Kidney glomerular epithelial cell (primary cell): ENCODE results near the gene KRTAP5-3.
"Not testable (repeated sequence)": the region's sequence is repeated elsewhere in the genome, so short reads cannot be mapped to it uniquely, and the experiment has no call there.

Experiments used
- DNase-seq: peaks from one replicate; lab custom pipeline; 2025; lab: John Stamatoyannopoulos, UW

The KRTAP5-3 gene

DNA sequence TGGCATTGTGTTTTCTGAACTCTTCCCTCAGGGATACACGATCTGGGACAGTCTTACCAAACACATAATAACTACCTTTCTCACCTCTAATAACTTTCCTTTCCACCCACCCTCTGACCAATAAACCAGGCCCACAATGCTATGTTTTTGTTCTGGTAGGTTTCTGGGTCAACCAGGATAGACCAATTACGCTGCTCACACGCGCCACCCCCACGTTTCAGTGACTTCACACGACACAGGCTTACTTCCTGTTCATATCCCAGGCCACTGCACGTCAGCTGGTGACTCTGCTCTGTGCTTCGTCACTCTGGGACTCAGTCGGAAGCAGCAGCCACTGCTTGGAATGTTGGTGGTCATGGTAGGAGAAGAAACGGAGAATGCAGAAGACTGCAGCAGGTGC is 11.2 kb upstream of the KRTAP5-3 start:
- DNase-seq: no peak

DNA sequence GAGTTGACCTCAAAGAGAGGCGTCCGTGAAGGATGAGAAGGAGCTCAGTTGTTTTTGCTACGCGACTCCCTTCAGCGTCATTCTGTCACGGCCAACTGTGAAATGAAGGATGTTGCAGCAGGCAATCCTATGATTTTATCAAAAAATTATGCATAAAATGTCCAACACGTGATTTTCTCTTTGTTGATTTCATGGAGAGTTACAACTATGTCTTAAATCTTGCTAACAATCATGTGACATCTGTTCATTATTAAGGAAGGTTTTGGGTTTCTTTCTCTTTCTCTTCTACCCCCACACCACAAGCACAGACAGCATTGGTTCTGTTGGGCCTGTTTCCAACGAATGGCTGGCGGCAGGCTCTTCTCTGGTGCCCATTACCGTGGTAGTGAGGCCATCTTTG is 10.0 kb upstream of the KRTAP5-3 start:
- no peak for DNase-seq

DNA sequence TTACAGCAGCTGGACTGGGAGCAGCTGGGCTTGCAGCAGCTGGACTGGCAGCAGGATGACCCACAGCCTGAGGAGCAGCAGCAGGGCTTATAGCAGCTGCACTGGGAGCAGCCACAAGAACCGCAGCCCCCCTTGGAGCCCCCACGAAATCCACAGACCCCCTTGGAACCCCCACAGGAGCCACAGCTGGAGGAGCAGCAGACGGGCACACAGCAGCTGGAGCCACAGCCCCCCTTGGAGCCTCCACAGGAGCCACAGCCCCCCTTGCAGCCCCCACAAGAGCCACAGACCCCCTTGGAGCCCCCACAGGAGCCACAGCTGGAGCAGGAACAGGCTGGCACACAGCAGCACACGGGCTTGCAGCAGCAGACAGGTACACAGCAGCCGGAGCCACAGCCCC is 362 bp downstream of the KRTAP5-3 start:
- not testable (repeated sequence) for DNase-seq

DNA sequence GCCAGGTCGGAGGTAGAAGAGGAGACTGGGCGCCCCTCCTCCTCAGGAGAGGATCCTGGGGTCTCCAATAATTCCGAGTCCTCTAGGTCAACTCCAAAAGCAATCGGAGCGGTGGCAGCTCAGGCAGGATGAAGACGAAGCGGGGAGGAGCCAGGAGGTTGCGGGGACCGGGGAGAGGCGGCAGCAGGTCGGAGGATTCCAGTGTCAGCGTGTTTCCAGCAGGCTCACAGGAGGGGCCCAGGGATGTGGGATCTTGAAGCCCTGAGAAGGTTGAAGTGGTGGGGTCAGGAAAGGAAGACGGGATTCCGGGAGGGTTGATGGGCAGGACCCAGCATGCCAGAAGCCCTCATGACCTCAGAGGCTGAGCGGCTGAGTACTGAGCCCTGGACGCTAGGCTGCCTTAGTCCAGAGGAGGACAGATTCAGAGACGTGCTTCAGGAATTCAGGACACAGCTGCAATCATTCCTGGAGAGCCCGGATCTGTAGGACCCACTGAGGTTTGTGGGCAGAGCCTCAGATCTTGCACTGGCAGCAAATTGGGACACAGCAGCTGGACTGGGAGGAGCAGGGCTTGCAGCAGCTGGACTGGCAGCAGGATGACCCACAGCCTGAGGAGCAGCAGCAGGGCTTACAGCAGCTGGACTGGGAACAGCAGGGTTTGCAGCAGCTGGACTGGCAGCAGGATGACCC is 962 bp downstream of the KRTAP5-3 start:
- not testable (repeated sequence) for DNase-seq

DNA sequence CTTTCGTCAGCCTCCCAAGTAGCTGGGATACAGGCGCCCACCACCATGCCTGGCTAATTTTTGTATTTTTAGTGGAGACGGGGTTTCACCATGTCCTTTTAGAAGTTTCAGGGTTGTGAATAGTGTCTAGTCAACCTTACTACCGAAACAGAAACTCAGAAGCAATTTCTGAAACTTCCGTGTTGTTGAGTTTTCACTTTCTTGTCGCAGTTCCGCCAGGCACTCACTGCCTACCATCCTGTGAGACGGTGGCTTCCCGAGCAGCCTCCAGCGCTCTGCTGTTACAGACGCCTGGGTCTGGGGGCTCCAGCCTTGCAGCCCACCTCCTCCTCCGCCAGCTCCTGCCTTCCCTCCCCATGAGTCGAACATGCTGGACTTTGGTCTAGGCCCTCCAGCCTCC is 2.3 kb downstream of the KRTAP5-3 start:
- DNase-seq: not testable (repeated sequence)

DNA sequence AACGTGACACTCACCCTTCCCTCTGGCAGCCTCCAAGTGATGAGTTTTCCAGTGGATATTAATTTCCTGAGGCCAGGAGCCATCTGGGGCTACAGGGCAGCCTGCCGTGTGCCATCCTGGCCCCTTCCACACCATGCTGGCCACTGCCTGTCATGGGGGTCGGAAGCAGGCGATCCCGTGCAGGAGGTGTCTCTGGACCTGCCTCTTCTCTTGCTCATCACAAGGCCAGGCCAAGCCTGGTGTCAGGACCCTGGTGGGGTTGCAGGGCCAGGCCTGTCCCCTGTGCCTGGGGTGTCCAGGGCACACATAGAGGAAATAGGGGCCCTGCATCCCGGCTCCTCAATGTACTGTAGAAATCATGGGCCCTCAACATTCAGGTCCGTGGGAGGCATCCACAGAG is 3.6 kb downstream of the KRTAP5-3 start:
- no peak for DNase-seq

DNA sequence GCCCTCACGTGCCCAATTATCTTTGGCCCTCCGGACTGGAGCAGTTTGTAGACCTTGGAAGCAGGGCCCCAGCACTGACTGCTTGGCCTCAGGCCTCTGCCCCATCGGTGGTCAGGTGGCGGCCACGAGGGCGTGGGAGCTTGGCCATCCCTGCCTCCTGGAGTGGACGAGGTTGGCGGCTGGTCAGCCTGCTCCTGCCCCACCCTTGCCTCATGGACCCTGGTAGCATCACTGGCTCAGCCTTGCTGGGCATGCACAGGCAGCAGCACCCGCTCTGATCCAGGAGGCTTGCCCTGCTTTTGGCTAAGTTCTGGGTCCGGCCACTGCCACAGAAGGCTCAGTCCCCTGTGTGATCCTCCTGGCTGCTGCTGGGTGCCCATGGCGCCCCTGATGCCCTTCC is 4.1 kb downstream of the KRTAP5-3 start:
- DNase-seq: no peak

DNA sequence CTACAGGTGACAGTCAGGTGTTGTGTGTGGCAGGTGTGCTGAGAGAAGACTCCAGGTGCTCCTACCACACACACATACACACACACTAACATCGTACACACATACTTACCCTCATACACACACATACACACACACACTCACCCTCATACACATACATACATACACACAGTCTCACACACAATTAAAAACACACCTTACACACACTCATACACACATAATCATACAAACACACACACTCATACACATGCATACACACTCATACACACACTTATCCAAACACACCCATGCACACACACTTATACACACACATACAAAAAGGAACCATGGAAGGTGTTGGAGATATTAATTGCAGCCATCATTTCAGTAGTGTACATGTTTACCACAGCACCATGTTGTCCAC is 4.6 kb downstream of the KRTAP5-3 start:
- no peak for DNase-seq

DNA sequence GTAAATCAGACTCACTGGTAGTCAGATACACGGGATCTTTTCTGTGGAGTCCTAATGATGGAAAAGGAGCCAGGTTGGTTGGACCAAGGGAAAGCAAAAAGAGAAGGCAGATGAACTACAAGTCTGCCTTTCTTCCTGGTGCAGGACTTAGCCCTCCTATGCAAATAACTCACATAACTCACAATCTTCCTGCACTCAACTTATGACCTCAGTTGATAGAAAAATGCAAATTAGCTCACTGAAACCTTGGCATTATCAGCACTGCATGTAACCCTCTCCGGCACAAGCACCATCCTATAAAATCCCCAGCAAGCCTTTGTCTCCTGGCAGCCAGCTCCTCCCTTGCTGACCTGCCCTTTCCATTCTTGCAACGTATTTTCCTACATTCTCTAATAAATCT is 6.6 kb downstream of the KRTAP5-3 start:
- not testable (repeated sequence) for DNase-seq

DNA sequence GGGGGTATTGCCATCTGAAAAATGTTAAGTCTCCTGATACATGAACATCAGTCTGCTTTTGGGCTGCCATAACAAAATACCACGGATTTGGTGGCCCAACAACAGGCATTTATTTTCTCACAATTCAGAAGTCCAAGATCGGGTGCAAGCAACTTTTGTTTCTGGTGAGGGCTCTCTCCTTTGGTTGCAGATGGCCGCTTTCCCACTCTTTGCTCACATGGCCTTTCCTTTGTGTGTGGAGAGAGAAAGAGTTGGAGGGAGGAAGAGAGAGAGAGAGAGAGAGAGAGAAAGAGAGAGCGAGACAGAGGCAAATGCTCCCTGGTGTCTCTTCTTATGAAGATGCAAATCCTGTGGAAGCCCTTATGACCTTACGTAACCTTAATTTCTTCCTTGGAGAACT is 7.6 kb downstream of the KRTAP5-3 start:
- DNase-seq: no peak

DNA sequence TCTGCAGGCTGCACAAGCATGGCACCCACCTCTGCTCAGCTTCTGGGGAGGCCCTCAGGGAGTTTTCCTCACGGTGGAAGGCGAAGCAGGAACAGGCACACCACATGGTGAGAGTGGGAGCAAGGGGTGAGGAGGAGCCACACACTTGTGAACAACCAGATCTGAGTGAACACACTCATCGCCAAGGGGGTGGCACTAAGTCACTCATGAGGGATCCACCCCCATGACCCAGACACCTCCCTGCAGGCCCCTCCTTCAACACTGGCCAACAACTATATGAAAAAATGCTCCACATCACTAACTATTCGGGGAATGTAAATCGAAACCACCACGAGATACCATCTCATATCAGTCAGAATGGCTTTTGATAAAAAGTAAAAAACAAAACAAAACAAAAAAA is 9.4 kb downstream of the KRTAP5-3 start:
- DNase-seq: no peak

DNA sequence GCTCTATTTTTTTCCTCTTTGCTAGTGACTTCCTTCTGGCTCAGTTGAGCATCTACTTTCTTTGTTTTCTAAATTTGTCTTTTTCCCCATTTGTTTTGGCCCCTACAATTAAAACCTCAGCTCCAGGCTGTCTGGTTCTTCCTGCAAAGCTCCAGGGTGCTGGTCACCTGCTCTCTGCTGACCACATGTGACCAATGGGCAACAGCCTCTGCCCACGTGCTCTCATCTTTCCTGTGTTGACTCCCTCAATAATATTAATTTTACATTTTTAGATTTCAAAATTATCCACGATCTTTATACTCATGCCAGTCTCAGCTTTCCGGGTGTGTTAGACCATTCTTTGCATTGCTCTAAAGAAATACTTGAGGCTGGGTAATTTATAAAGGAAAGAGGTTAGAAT is 9.9 kb downstream of the KRTAP5-3 start:
- not testable (repeated sequence) for DNase-seq

DNA sequence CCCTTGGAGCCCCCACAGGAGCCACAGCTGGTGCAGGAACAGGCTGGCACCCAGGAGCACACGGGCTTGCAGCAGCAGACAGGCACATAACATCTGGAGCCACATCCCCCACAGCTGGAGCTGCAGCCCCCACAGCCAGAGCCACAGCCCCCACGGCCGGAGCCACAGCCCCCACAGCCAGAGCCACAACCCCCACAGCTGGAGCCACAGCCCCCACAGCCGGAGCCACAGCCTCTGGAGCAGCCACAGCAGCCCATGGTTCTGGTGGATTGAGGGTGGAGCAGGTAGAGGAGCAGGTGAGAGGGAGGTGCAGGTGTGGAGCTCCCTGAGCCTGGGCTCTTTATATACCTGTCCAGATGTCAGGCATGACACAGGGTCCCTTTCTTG is 10.3 kb downstream of the KRTAP5-3 start, which contains the start of gene KRTAP5-2:
Gene KRTAP5-2, minus strand, starts transcription at position 301 of the 387 bp plus-strand sequence. Its CDS starts 44 bp downstream, at position 257.
- DNase-seq: no peak

DNA sequence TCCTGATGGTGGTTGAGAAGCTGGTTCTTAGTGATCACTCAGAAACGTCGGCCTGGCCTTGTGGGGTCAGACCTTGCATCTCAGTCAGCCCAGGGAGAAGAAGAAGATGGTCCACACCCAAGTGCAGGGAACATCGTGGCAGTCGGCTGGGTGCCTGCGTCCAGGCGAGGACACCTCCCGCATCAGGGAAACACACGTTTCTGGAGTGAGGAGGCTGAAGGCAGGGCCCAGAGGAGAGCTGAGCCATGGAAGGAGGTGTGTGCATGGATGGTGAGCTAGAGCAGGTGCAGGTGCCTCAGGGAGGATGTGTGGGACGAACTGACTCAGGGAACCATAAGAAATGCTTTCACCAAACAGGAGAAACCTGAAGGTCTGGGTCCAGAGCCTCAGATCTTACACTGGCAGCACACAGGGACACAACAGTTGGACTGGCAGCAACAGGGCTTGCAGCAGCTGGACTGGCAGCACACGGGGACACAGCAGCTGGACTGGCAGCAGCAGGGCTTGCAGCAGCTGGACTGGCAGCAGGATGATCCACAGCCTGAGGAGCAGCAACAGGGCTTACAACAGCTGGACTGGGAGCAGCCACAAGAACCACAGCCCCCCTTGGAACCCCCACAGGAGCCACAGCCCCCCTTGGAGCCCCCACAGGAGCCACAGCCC is 10.8 kb downstream of the KRTAP5-3 start:
- no peak for DNase-seq

DNA sequence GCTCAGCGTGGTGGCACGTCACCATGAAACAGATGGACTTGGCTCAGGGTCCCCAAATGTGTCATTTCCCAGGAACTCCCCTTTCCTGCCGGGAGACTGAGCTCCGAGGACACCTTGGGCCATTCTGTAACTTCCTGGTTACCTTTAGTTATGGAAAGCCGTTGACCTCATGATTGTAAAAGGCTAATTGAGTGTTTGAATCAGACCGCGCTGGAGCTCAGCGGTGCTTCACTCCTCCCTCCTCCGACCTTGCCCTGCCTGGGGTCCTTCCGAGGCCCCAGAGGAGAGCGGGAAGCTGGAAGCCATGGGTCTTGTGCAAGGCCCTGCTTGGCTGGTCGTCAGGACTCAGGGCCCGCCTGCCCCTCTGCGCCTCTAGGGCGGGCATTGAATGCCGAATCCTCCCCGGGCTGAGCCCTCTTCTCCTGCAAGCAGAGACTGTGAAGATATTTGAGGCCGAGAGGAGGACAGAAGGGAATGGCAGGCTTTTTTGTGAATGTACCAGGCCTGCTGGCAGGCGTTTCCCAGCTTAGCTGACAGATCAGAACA is 11.6 kb downstream of the KRTAP5-3 start:
- DNase-seq: not testable (repeated sequence)

DNA sequence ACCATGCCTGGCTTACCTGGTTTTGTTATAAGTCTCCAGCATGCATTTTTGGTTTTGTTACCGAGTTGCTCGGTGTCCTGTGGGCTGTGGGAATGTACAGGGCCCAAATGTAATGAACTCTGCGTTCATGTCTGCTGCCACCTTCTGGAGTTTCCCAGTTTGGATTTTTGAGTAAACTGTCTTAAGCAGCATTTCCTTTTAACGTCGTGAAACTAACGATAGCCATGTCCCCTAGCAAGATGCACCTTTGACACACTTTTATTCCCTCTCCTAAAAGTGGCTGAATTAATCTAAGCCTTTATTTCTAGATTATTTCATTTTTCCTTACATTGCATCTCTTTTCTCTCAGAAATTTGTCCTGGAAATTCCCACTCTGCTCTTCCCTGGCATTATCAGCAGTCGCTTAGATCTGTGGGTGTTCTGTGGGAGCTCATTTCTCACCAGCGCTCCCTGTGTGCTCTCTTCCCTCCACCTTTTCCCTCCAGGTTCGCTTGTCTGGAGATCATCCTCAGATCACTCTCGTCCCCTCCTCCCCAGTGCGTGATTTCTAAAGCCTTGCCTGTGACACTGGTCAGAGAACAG is 12.2 kb downstream of the KRTAP5-3 start:
- not testable (repeated sequence) for DNase-seq

DNA sequence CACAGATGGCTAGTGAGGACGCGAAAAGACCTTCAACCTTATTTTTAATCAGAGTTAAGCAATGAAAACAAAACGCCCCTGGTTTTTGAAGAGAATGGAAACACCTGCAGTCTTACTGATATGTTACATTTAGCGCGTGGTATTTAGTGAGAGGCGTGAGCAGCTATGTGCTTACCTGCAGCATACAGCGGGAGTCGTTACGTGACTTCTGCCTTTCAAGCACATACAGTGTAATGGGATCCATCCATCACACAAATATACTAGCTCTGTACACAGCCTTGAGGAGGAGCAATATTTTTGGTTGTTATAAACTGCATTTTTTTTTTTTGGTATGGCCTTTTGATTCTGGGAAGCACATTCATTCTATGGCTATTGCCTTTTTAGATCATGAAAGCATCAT is 15.6 kb downstream of the KRTAP5-3 start:
- no peak for DNase-seq

DNA sequence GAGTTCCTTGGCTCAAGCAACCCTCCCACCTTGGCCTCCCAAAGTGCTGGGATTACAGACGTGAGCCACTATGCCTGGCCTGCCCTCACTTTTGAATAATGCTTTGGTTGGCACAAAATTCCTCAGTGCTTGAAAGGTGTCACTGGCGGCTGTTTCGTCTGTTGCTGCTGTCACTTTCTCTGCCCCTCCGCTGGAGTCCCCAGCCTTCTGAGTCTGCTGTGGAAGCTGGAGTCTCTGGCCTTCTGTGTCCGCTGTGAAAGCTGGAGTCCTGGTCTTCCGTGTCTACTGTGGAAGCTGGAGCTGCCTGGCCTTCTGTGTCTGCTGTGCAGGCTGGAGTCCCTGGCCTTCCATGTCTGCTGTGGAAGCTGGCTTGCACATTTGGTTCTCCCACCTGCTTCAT is 18.3 kb downstream of the KRTAP5-3 start:
- DNase-seq: no peak

DNA sequence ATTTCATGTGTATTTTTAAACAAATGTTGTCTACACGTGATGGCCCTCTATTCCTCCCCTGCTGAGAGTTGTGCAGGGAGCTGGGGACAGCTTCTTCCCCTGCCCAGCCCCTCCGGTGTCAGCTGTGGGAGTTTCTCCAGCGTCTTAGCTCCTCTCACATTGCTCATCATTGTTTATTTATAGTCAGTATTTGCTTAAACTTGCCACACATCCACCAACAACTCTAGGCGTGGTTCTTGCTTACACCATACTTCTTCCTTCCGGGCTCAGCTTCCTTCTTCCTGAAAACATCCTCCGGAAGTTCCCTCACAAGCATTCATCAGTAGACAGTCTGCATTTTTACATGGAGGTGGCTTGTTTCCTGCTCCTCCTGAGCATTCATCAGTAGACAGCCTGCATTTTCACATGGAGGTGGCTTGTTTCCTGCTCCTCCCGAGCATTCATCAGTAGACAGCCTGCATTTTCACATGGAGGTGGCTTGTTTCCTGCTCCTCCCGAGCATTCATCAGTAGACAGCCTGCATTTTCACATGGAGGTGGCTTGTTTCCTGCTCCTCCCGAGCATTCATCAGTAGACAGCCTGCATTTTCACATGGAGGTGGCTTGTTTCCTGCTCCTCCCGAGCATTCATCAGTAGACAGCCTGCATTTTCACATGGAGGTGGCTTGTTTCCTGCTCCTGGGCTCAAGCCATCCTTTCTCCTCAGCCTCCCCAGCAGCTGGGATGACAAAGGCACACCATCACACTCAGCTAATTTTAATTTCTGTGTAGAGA is 18.9 kb downstream of the KRTAP5-3 start:
- DNase-seq: not testable (repeated sequence)

DNA sequence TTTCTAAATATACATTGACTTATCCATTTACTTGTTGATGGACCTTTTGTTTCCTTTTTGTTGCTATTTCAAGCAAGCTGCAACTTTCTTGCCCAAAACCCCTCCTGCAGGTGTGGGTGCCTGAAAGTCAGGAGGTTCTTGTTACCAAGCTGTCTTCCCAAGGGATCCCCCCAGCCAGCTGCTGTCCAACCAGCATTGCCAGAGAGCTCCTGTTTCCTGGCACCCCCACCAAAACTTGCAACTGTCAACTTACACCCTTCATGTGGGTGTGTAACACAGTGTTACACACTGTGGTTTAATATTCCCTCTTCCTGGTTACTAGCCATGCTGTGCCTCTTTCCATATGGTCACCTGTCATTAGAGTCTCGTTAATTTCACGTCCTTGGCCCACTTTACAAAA is 21.6 kb downstream of the KRTAP5-3 start:
- no peak for DNase-seq

DNA sequence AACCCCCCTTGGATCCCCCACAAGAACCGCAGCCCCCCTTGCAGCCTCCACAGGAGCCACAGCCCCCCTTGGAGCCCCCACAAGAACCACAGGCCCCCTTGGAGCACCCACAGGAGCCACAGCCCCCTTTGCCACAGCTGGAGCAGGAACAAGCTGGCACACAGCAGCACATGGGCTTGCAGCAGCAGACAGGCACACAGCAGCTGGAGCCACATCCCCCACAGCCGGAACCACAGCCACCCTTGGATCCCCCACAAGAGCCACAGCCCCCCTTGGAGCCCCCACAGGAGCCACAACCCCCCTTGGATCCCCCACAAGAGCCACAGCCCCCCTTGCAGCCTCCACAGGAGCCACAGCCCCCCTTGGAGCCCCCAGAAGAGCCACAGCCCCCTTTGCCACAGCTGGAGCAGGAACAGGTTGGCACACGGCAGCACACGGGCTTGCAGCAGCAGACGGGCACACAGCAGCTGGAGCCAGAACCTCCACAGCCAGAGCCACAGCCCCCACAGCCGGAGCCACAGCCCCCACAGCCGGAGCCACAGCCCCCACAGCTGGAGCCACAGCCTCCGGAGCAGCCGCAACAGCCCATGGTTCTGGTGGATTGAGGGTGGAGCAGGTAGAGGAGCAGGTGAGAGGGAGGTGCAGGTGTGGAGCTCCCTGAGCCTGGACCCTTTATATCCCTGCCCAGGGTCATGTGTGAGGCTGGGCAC is 23.4 kb downstream of the KRTAP5-3 start, which contains the start of gene KRTAP5-1:
Gene KRTAP5-1, minus strand, starts transcription at position 623 of the 710 bp plus-strand sequence. Its CDS starts 34 bp downstream, at position 589.
- DNase-seq: not testable (repeated sequence)
